Measurements from ENCODE around the gene ANP32A.
A peak's percentile ranks its signal among the peaks of the same experiment; 100 is the strongest.

Gene ANP32A

DNA sequence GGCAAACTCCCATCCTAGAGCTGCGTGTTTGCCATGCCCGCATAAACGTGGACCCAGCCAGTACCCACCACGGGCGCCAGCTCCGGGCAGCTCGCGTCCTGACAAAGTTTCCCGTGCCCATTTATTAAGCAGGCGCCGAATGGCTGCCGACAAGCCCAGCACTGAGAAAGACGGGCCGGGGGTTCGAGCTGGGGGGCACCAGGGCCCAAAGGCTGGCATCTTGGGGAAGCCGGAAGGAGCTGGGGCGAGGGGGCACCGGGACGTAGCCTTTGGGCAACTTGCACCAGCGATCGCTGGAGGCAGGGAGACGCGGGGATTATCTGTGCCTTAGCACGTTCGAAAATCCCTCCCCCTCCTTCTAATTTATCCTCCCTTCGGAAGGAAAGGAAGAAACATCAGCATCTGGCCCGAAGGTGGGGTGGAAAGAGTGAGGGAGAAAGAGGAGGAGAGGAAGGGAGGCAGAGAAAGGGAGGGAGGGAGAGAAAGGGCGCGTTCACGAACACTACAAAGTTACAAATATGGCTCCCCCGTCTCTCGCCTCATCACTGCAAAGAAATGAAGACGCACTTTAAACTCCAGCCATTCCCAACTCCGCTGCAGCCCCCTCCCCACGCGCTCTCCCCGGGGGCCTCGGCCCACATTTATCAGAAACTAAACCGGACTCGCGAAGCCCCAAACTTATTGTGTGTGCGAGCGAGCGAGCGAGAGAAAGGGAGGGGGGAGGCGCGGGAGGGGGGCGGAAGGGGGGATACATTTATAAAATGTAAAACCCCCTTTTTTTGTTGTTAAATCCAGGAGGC lies 1.0 kb downstream of the ANP32A start:
- DNase-seq (ENCODE audit: low spot score), result peak; percentile 41

DNA sequence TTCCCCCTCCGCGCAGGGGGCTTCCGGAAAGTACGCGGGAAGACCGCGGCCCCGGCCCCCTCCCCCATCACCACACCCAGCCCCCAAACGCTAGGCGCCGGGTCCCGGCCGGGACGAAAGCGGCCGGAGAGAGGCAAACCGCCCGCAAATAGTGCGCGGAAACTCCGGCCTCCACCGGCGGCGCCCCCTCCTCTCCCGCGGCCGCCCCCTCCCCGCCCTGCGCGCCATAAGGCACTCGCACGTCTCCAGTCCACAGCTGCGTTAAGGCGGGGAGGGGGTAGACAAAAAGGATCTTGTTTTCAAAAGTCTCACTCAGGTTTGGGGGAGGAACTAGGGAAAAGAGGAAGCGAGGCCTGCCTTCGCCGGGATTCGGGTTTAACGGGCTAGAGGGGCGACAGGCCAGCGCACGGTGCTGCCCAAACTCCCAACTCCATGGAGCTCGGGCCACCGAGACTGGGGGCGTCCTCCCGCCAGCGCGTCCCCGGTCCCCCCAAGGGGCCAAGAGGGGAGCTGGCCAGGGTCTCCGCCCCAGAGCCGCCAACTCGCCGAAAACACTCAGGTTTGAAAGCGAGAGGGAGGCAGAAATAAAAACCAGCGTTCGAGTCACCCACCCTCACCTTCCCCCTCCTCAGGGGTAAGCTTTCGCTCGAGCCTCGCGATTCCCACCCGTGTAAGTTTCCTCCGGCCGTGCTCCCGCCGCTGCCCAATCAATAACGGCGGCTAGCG lies 1.8 kb downstream of the ANP32A start:
- DNase-seq (ENCODE audit: low spot score), result peak; percentile 24

DNA sequence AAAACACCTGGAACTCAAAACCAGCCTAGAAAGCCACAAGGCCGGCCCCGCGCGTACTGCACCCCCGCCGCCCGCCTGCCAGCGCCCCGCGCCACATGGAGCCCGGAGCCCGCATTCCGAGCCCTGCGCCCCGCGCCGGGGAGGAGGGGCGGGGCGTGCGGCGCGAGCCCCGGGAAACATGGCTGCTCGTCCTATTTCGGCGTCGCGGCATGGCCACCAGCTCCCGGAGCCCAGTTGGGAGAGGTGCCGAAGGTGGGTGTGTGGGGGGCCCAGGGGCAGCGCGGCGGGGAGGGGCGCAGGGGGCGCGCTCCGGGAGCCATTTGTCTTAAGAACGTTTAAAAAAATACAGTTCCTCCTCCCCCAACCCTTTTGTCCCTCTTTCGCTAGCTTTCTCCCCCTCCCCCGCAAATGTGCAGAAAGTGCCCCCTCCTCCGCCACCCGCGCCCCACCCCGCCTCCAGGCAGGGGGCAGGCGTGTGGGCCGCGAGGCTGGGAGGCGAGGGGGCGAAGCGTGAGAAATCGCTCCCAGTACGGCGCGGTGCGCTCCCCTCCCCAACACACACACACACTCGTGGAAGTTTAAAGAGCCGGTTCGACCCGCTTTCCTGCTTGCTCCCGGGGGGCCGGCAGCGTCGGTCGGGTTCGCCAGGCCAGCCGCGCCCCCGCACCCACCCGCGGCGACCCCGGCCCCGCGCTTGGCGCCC lies 2.5 kb downstream of the ANP32A start:
- peak; percentile 53 for DNase-seq (ENCODE audit: low spot score)

DNA sequence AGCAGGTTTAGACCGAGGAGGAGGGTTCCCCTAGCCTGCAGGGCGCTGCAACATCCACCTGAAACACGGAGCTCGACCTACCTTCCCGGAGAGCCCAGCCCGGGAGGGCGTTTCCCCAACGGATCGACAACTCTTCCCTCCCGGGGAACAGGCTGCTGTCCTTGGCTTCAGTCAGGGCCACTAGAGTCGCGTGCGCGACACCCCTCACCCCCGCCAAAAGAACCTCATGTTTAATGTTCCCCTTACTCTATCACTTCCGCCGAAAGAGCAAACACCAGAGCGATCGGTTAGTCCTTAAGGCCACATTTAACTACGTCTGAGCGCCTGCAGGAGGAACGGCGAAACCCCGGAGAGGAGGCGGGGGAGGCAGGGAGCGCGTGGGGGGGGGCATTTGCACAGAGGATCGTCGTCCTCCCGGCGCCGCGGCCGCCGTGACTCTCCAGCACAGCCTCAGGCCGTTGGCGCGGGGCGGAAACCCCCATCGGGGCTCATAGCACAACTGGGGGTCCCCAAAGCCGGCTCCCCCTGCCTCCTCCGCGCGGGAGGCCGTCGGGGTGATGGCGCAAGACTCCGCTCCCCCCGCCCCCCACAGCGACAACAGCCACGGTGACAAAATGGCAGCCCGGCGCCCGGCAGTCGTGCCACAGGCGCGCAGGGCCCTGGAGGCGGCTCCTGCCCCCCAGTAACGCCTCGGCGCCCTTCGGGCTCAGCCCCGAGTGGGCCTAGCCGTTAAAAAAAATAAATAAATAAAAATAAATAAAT lies 3.2 kb downstream of the ANP32A start:
- DNase-seq (ENCODE audit: low spot score), result peak; percentile 62

DNA sequence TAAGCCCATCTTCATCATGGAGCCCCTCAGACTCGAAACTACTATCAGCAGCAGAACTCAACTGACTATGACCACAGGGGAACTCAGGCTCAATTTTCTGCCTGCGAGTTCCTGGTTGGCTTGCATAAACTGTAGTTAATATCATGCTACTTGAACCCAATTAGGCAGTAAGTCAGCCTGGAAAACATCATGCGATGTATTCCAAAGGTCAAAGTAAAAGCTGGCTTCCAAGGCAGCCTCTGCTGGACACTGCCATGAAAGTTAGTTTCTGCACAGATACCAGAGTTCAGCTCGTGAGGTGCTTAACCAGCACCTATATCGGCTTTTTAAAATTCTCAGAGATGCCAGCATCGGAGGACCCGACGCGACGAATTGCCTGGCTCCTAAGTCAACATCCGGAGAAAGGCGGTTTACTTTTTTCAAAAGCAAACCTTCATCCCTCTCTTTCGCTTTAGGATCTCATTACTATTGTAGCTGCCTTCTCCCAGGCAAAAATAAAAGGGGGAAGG lies 3.8 kb downstream of the ANP32A start:
- no peak for DNase-seq (ENCODE audit: low spot score)

DNA sequence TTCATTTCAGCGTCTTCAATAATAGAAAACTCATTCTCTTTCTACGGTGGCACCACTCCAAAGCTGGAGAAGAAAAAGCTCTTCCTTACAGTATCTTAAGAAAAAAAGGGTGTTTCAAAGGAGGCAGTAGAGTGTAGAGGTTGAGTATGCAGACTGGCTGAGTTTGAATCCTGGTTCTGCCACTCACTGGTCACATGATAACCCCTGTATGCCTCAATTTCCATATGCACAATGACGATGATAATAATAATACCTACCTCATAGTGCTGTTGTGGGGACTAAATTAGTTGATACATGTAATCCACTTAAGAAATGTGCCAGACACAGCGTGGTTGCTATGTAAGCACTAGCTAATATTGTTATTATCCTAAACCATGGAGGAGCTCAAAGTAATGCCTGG lies 4.5 kb downstream of the ANP32A start:
- no peak for DNase-seq (ENCODE audit: low spot score)

DNA sequence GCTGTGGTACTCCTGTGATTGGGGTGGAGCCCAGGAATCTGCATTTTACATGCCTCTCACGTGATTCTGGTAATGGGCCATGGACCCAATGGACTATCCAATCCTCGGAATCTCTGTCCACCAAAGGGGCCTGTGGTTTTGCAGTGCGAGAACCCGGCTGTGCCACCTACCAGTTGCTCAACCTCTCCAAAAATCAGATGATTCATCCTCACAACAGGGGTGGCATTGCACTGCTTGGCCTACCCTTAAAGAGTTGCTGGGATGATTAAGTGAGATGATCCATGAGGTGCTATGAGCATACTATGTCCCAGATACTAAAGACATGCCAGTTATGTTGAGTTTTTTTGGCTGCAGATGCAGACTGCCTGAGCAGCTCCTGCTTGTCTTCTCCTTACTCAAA lies 5.1 kb downstream of the ANP32A start:
- DNase-seq (ENCODE audit: low spot score), result peak; percentile 43

DNA sequence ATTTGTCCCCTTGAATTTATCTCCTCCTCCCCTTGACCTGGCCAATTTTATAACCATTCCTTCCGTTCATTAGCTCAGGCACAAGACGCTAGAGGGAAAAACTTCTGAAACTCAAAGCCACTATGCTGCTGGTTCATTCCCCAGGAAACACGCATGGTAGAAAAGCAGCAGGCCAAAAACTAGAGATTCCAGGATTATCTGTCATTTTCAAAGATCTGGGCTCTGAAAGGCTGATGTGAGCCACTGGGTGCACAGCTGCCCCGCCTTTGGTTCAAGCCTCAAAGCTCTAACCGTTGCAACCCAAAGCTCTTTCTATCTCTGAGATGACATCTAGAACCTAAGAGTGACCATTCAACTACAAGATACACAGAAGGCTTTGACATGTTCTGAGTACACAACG lies 6.1 kb downstream of the ANP32A start:
- DNase-seq (ENCODE audit: low spot score), result no peak

DNA sequence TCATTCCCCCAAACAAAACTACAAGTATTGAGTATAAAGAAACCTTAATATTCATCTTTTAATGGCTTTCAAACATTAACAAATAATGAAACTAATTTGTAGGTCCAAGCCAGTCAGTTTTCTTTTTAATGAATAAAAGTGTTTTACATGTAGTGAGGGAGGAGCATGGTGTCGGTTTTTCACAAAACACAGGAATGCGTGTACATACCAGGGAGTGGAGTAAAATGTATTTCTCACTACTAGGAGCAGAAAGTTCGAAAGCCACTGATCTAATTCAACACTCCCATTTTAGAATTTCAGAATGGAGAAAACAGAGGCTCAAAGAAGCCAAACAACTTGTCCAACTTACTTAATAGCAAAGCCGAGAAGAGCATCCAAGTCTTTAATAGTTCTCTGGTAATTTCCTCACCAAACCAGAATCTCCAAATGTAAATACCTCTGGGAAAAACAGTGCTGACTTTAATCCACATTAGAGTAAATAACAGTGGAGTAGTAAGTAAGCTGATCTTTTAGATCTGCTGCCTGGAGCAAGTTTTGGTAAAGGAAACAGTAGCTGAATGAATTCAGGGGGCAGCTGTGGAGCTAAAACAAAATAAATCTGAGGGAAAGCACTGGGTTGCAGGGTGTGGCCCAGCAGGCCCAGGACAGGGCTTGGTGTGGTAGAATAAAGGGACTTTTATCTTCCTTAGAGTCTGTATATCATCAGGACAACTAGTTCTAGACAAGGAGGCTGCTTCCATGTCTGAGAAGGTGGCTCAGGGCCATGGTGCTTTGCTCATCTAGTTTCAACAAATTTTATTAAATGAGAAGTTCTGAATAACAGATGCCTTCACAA lies 7.9 kb downstream of the ANP32A start:
- no peak for DNase-seq (ENCODE audit: low spot score)

DNA sequence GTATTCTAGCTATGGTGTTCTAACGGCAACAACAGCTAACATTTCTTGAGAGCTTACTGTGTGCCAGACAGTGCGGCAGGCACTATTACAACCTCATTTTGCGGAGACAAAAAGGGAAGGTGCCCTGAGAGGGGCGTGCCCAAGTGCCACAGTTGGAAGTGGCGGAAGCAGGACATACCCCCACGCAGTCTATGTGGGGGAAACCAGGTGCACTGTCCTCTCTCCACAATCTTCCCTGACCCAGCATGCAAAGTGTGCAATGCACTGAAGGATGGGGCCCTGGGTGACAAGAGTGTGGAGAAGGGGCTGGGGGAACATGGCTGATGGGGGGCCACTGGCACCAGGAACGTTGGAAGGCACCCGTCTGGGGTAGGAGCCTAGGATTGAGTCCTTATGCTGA lies 8.6 kb downstream of the ANP32A start:
- no peak for DNase-seq (ENCODE audit: low spot score)

DNA sequence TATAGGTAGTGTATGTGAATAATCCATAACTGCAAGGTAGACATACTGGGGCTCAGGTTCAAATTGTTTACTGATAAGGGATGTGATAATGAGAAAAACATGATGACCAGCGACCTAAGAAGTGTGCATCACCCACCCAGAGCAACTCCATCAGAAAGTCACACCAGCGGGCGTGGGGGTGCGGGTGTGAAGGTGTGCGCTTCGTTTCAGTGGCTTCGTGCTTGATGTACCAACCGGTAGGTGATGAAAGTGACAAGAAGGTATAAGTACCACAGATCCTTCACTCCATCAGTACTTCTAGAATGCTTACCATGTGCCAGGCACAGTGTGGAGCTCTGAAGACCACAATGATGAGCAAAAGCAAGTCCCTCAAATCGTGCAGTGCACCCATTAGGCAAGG lies 11.2 kb downstream of the ANP32A start:
- DNase-seq (ENCODE audit: low spot score), result no peak

DNA sequence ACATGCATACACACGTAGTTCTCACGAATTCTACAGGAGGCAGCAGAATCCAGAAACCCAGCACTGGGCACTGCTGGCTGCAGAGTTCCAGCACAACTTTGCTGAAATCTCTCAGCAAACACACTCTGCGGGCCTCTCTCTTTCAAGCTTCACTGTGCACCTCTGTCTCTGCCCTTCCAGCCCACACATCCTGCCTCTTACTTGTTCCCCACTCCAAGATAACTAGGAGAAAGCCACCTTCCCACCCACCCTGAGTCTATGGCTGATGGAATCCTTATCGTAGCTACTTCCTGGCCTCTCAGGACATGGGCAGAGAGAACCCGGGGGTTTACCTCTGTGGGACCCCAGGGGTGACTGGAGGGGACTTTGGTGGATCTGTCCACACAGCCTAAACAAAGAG lies 11.9 kb downstream of the ANP32A start:
- DNase-seq (ENCODE audit: low spot score), result no peak

DNA sequence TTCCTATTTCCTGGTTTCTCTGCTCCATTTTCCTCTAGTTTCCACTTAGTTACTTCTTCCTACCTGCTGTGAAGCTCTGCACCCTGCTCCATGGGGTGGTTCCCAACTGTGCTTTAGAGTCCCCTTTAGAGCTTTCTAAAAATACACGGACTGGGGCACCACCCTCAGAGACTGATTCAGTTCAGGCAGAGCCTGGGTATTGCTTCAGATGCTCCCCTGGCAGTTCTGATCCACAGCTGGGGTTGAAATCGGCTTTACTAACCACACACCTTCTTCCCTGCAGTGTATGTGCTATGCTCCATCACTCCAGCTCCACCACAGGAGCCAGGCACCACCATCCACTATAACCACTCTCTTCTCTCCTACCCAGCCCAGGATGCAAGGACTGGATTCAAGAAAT lies 12.6 kb downstream of the ANP32A start:
- no peak for DNase-seq (ENCODE audit: low spot score)

DNA sequence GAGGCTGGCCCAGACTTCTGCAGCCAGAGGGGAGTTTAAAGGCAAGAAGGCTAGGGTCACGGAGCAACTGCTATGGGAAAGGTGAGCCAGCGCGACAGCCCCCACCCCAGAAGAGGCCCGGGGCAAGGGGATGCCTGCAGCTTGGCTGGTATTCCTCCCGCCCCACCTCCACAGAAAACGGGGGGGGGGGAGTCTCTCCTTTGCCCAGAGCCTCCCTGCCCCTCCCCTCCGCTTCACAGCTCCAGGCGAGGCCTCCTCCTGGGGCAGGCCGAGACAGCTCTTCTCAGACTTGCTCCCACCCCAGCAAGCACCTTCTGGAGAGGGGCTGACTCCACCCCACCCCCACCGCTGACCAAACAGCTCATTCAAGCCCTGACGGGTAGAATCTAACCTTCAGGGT lies 13.4 kb downstream of the ANP32A start:
- DNase-seq (ENCODE audit: low spot score), result no peak

DNA sequence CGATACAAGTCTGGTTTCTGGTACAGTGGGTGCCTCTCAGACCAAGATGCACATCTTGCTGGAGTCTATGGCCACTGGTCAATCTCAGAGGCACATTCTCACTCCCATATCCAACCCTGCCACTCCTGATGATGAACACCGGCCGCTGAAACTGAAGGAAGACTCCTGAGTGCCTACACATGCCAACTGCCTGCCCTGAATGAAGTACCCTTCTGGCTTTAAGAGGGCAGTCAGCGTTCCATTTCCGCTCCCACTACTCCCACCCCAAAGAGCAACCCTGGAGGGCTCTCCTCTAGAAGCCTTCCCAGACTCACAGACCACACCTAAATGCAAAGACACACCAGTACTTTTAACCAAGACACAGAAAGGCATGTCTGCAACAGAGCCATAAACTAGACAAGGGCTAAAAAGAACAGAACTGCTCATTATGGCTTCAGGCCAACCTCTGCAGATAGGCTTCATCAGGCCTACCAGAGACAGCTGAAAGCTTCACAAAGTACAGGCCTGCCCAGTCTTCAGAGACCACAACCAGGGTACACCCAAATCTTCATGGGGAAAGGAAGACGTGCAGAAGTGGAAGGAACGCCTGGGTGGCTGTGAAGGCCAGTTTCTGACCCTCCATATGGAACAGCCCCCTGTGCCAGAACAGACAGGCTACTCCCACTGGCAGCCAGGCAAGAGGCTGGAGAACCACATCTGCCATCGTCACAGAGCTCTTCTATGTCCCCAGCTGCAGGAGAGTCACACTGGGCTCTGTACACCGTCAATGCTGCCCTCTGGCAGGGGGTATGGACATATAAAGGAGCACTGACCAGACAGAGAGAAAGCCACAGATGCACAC lies 14.3 kb downstream of the ANP32A start:
- no peak for DNase-seq (ENCODE audit: low spot score)

DNA sequence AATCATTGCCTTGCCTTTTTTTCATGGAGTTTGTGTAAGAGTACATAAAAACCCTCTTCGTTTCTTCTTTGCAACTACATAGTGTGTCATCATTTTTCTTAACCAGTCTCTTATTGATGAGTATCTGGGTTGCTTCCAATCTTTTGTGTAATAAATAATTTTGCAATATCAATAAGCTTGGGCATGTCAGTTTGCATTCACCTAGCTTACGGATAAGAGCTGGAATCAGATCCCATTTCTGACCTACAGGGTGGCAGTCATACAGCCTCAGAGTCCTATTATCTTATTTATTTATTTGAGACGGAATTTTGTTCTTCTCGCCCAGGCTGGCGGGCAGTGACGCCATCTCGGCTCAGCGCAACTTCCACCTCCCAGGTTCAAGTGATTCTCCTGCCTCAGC lies 18.3 kb downstream of the ANP32A start:
- DNase-seq (ENCODE audit: low spot score), result no peak

DNA sequence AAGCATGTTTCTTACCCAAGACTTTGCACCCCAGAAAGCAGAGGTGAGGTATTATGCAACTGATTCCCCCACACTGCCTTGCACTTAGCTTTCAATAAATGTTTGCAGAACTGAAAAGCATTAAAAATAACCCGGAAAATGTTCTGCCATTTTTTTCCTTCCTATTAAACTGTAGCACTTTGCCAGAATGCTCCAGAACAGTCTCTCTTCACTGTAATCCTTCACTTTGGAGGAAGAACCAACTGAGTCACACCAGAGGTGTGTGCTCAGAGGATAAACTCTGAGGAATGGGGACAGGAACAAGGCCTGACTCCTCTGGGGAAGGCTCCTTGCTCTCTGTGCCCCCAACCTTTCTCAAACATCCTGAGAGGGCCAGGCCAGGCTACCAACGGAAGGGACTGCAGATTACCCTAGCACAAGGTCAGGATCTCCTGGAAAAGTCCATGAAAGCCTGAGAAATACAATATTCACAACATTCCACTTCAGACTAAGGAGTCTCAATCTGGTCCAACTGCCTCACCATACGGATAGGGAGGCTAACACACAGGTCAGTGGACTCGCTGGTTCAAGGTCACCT lies 19.0 kb downstream of the ANP32A start:
- no peak for DNase-seq (ENCODE audit: low spot score)

DNA sequence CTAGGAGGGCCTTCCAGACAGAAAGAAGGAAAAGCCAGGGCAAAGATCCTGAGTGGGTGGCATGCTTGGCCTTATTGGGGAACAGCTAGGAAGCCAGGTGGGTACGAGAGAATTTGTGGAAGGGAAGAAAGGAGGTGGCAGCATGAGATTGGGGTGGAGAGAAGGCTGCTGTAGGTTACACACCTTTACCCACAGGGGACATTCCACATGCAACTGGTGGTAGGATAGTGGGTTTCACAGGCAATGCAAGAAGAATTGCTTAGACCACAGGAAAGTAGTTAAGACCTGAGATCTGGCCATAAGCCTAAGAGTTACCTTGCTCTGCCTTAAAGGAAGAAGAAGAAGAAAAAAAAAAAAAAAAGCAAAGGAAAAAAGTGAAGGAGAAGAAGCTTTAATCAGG lies 19.8 kb downstream of the ANP32A start:
- DNase-seq (ENCODE audit: low spot score), result no peak

DNA sequence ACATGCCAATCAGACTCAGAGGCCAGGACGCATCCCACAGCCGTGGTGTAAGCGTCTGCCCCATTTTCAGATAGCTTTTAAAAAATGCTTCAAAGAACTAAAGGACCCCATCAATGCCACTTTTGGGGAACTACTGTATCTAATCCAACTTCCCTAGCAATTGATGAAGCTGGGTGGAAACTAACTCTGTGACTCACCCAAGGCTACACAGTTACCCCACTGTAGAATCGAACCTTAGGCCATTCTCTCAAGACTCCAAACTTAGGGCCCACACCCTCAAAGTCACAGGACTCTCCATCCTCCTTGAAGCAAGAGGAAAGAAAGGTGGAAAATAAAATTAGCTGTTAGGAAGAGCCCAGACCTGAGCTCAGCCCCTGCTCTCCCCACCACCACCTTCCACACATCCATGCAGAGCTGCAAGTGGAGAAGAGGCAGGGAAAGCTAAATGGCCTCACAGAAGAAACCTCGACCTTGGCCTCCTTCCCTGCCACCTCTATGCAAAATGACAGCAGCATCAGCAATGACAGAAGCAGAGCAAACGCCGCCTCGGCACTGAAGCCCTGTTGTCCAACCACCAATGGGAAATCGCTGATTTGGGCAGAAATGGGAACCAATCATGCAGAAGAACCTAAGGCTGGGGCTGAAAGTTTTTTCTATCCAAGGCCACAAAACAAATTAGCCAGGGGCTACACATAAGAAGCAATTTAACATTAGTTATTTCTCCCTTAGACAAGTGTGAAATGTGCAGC lies 22.2 kb downstream of the ANP32A start:
- DNase-seq (ENCODE audit: low spot score), result no peak
